GM12878 (cell line): ENCODE results near the gene ATP2C2. TPM values are rescaled to one million over a fixed set of nuclear protein-coding genes. Genes with fewer than 3 reads are reported as not detected.

Experiments used
- ATAC-seq: fragments of 200-7000 bp; cut with Tn5 transposase; 3 replicates; pipeline ENCODE4 v1.9.1; 2020; ENCODE audit warnings: mild to moderate bottlenecking, moderate library complexity
- BruUV-seq: library from RNA; stranded (reverse); fragments of 400-500 nt; replicated peaks from 2 replicates; lab custom pipeline; 2021; lab: Mats Ljungman, UMichigan
- CTCF ChIA-PET: fragments of 300-600 bp; sonication (Branson Sonifier 250); formaldehyde crosslinking; extraction: SDS; loops from one replicate; lab custom pipeline; 2021; ENCODE audit warnings: inconsistent platforms; lab: Yijun Ruan, JAX
- POLR2A ChIA-PET: fragments of 350-600 bp; formaldehyde crosslinking; extraction: SDS; loops from one replicate; lab custom pipeline; 2021; ENCODE audit warnings: inconsistent platforms; lab: Charles Lee
- RAD21 ChIA-PET: fragments of 300-600 bp; sonication (Branson Sonifier 250); formaldehyde crosslinking; loops from one replicate; lab custom pipeline; 2023; ENCODE audit warnings: antibody characterized with exemption; ENCODE audit not compliant: unreplicated experiment; lab: Charles Lee
- SMC1A ChIA-PET: fragments of 300-600 bp; sonication (Branson Sonifier 250); formaldehyde crosslinking; loops from one replicate; lab custom pipeline; 2023; ENCODE audit not compliant: unreplicated experiment, uncharacterized antibody; lab: Charles Lee
- DNase-seq: peaks from one replicate; pipeline ENCODE4 v3.0.0-alpha.2; 2011; ENCODE audit warnings: low read depth, low spot score
- FAIRE-seq: peaks from 3 replicates; lab custom pipeline; 2011; peaks lifted over from hg19 to GRCh38; lab: Jason Lieb, UNC
- H2AFZ ChIP-seq: 2 replicates; pipeline ENCODE4 v1.6.0; 2011; ENCODE audit warnings: low read depth, low read length, control low read depth; ENCODE audit not compliant: control insufficient read depth
- H3K27ac ChIP-seq: 2 replicates; pipeline ENCODE4 v1.5.1; 2011; ENCODE audit warnings: control low read depth; ENCODE audit not compliant: control insufficient read depth, insufficient read depth
- H3K27me3 ChIP-seq, 2 experiments: replicated peaks in 1 of 2; 2 replicates each; pipeline versions ENCODE4 v1.6.0 to v1.6.1; 2011; ENCODE audit warnings: low read length in 1 of 2; ENCODE audit not compliant: control insufficient read depth in 2 of 2, insufficient read depth in 2 of 2
- H3K36me3 ChIP-seq, 2 experiments: 2 replicates each; pipeline ENCODE4 v1.5.1; 2011; ENCODE audit warnings: low read length in 1 of 2; ENCODE audit not compliant: control insufficient read depth in 2 of 2, insufficient read depth in 2 of 2
- H3K4me1 ChIP-seq: 2 replicates; pipeline ENCODE4 v1.6.1; 2011; ENCODE audit warnings: mild to moderate bottlenecking, low read length, moderate library complexity, mixed read lengths; ENCODE audit not compliant: control insufficient read depth, insufficient read depth
- H3K4me2 ChIP-seq: 2 replicates; pipeline ENCODE4 v1.6.0; 2011; ENCODE audit warnings: control low read depth; ENCODE audit not compliant: control insufficient read depth, insufficient read depth
- H3K4me3 ChIP-seq: fragments of 200-600 bp; sonication (generic); 2 replicates; pipeline ENCODE4 v1.5.1; 2016
- H3K79me2 ChIP-seq: 2 replicates; pipeline ENCODE4 v1.6.0; 2011; ENCODE audit warnings: low read length; ENCODE audit not compliant: control insufficient read depth, insufficient read depth
- H3K9ac ChIP-seq: 2 replicates; pipeline ENCODE4 v1.8.0; 2011; ENCODE audit warnings: low read length, control low read depth, mixed read lengths; ENCODE audit not compliant: control insufficient read depth, insufficient read depth
- H3K9me3 ChIP-seq: replicated peaks from 3 replicates; pipeline ENCODE4 v1.5.1; 2011; ENCODE audit warnings: mild to moderate bottlenecking, low read length; ENCODE audit not compliant: control insufficient read depth, insufficient read depth
- H4K20me1 ChIP-seq: 2 replicates; pipeline ENCODE4 v1.6.0; 2011; ENCODE audit not compliant: control insufficient read depth, insufficient read depth
- FOXM1 ChIP-seq: IDR thresholded peaks from 2 replicates; pipeline ENCODE4 v1.6.1; 2012; ENCODE audit warnings: low read depth, mild to moderate bottlenecking, inconsistent platforms, low read length, moderate library complexity
- HDAC6 ChIP-seq: fragments of 200-600 bp; sonication (generic); IDR thresholded peaks from one replicate; pipeline ENCODE4 v1.8.0; 2017; ENCODE audit warnings: antibody characterized with exemption; ENCODE audit not compliant: unreplicated experiment
- ZSCAN29 ChIP-seq: fragments of 450-650 bp; IDR thresholded peaks from 2 replicates; pipeline ENCODE4 v1.6.1; 2017; ENCODE audit warnings: mild to moderate bottlenecking, moderate library complexity
- WGBS: methylation state at CpG from one replicate; pipeline ENCODE4 v1.1.6; 2016; ENCODE audit warnings: low lambda C conversion rate; ENCODE audit not compliant: insufficient replicate concordance, insufficient coverage; ENCODE audit errors: missing lambda C conversion rate; 5-methylcytosine and 5-hydroxymethylcytosine counted together
- in situ Hi-C: fragments of 300-500 bp; cut with MboI; formaldehyde crosslinking; loops from 9 replicates; pipeline ENCODE4 v1.14.3; 2018; ENCODE audit warnings: mixed read lengths
- intact Hi-C: fragments of 100-400 bp; cut with micrococcal nuclease; formaldehyde crosslinking; loops from one replicate; pipeline ENCODE4 v1.14.2; 2022; ENCODE audit not compliant: unreplicated experiment
- polyA plus RNA-seq, 11 experiments: library from polyadenylated mRNA; depleted of rRNA in 4 of 11; unstranded in 6 of 11; stranded (reverse) in 5 of 11; fragments of >200 nt; fragmentation: Nextera tagmentation in 4 of 11; fragmentation: Illumina TruSeq in 1 of 11; extraction: Ambion mirVana in 4 of 11; extraction: Trizol in 1 of 11; gene quantifications; 1 replicate in 1 of 11; 2 replicates in 10 of 11; pipeline versions ENCODE4 v1.2.1 to v1.2.3, GENCODE V29; 2011 to 2016; ENCODE audit warnings: inconsistent platforms in 2 of 11, missing spikeins in 2 of 11, low read depth in 1 of 11
- total RNA-seq, 4 experiments: library from RNA; depleted of rRNA in 3 of 4; stranded (reverse); fragments of >200 nt in 3 of 4; fragmentation: Illumina TruSeq in 1 of 4; extraction: Trizol in 1 of 4; gene quantifications; 2 replicates each; pipeline versions ENCODE4 v1.2.1 to v1.2.3, GENCODE V29; 2013 to 2021

ATP2C2 gene
- total and polyA plus RNA-seq, 10 of the 15 experiments (the other 5 are each of a cell fraction or from before 2014, with no cell fraction given) = 0.05 to 0.19 TPM; not detected in 8

- TF ChIP-seq HDAC6 = no peak
These were observed 134.2 kb downstream of the ATP2C2 start (continued) for GRCh38 chr16:84502581-84502980.

GRCh38 chr16:84503751-84504395 is 135.5 kb downstream of the ATP2C2 start:
- WGBS = 35% methylated on average over 12 of the region's 13 CpGs
- Histone ChIP-seq H2AFZ (peak overlapping the region; percentile 51), H3K27me3 (no peaks in the 10 kb centered on the region), H3K4me2 (peak overlapping the region; percentile 93), H3K4me3 (peak overlapping the region; percentile 88), H3K9ac (peak overlapping the region; percentile 67), H4K20me1 (no peaks in the 10 kb centered on the region), H3K9me3 (no peaks in the 10 kb centered on the region), H3K27ac (peak overlapping the region; percentile 69; the same call in 1 of the 2 replicates), H3K4me1 (peaks cover 46% of the 10 kb centered on the region), H3K79me2 (peaks cover 15% of the 10 kb centered on the region), H3K36me3 (no peaks in the 10 kb centered on the region)
- SMC1A ChIA-PET = interaction anchor here (0.8 to 6.0 kb wide), 3 partner anchors 10 to 118 kb away, joined by 3 to 47 read pairs (median 30); no protein-coding TSS in a partner anchor
- intact Hi-C loops (loop anchor here (10.0 kb wide), 1 partner anchor 549 kb away; the partner anchor contains the start of gene OSGIN1), in situ Hi-C loops (loop anchor here (25.0 kb wide), 1 partner anchor 458 kb away; no protein-coding TSS in a partner anchor)
- no peak for DNase-seq
- peak; percentile 2 for ATAC-seq
- FAIRE-seq = no peak
- BruUV-seq = no TSS peak
- TF ChIP-seq ZSCAN29 = peak; percentile 99
- no peak for TF ChIP-seq FOXM1
- RAD21 ChIA-PET = interaction anchor here (1.4 to 6.2 kb wide), 2 partner anchors 119 to 227 kb away, joined by 3 to 43 read pairs; no protein-coding TSS in a partner anchor
- CTCF ChIA-PET = interaction anchor here (0.6 to 1.6 kb wide), 5 partner anchors 7 to 250 kb away, joined by 3 to 6 read pairs (median 4); no protein-coding TSS in a partner anchor
- POLR2A ChIA-PET = interaction anchor here (0.5 to 0.6 kb wide), 2 partner anchors 88 to 99 kb away, joined by 3 read pairs; no protein-coding TSS in a partner anchor
